GM23338 (cell line): ENCODE results near the gene SYNDIG1. TPM values are rescaled to one million over a fixed set of nuclear protein-coding genes. Genes with fewer than 3 reads are reported as not detected.

Experiments used
- ATAC-seq: fragments of 200-7000 bp; cut with Tn5 transposase; 3 replicates; pipeline ENCODE4 v1.9.1; 2020
- DNase-seq: peaks from one replicate; pipeline ENCODE4 v3.0.0-alpha.2; 2015; ENCODE audit warnings: low spot score
- H2AFZ ChIP-seq: fragments of 200-600 bp; sonication (generic); 2 replicates; pipeline ENCODE4 v1.8.0; 2016; ENCODE audit warnings: antibody characterized with exemption, mild to moderate bottlenecking, moderate library complexity
- H3F3A ChIP-seq: fragments of 200-600 bp; sonication (generic); replicated peaks from 2 replicates; pipeline ENCODE4 v1.8.0; 2017; ENCODE audit warnings: antibody characterized with exemption, mixed run types, low read depth
- H3K27ac ChIP-seq: fragments of 200-600 bp; sonication (generic); 2 replicates; pipeline ENCODE4 v1.6.1; 2016; ENCODE audit warnings: low read depth
- H3K27me3 ChIP-seq: fragments of 200-600 bp; sonication (generic); 2 replicates; pipeline ENCODE4 v1.8.0; 2016; ENCODE audit warnings: mild to moderate bottlenecking, mixed run types, moderate library complexity; ENCODE audit not compliant: insufficient read depth
- H3K36me3 ChIP-seq: fragments of 200-600 bp; sonication (generic); 2 replicates; pipeline ENCODE4 v1.8.0; 2016; ENCODE audit warnings: mild to moderate bottlenecking; ENCODE audit not compliant: insufficient read depth
- H3K4me1 ChIP-seq: fragments of 200-600 bp; sonication (generic); 2 replicates; pipeline ENCODE4 v1.8.0; 2016; ENCODE audit warnings: mild to moderate bottlenecking, moderate library complexity; ENCODE audit not compliant: insufficient read depth
- H3K4me2 ChIP-seq: fragments of 200-600 bp; sonication (generic); 2 replicates; pipeline ENCODE4 v1.7.1; 2017; ENCODE audit warnings: mixed run types
- H3K4me3 ChIP-seq: fragments of 200-600 bp; sonication (generic); 2 replicates; pipeline ENCODE4 v1.6.1; 2016; ENCODE audit warnings: mixed run types
- H3K79me2 ChIP-seq: fragments of 200-600 bp; sonication (generic); replicated peaks from 2 replicates; pipeline ENCODE4 v1.8.0; 2017; ENCODE audit warnings: mild to moderate bottlenecking; ENCODE audit not compliant: insufficient read depth
- H3K9me2 ChIP-seq: fragments of 200-600 bp; sonication (generic); 2 replicates; pipeline ENCODE4 v1.8.0; 2017; ENCODE audit not compliant: insufficient read depth
- H4K20me1 ChIP-seq: fragments of 200-600 bp; sonication (generic); replicated peaks from 2 replicates; pipeline ENCODE4 v1.8.0; 2017; ENCODE audit warnings: mild to moderate bottlenecking; ENCODE audit not compliant: insufficient read depth
- H3K27ac Mint-ChIP-seq: 2 replicates; pipeline ENCODE4 v1.8.0; 2020; ENCODE audit warnings: inconsistent platforms, mild to moderate bottlenecking, moderate library complexity, mixed read lengths
- H3K27me3 Mint-ChIP-seq: 3 replicates; pipeline ENCODE4 v1.8.0; 2022; ENCODE audit warnings: low read depth, mild to moderate bottlenecking, moderate library complexity, mixed read lengths, inconsistent platforms; ENCODE audit not compliant: insufficient read depth, poor library complexity
- H3K36me3 Mint-ChIP-seq: 3 replicates; pipeline ENCODE4 v1.8.0; 2021; ENCODE audit warnings: low read depth, mild to moderate bottlenecking, inconsistent platforms, moderate library complexity, mixed read lengths
- H3K4me1 Mint-ChIP-seq: 3 replicates; pipeline ENCODE4 v1.8.0; 2020; ENCODE audit warnings: mild to moderate bottlenecking, inconsistent platforms, mixed read lengths
- H3K4me3 Mint-ChIP-seq: 3 replicates; pipeline ENCODE4 v1.8.0; 2021; ENCODE audit warnings: moderate library complexity, mild to moderate bottlenecking, inconsistent platforms, mixed read lengths
- H3K9me3 Mint-ChIP-seq: 3 replicates; pipeline ENCODE4 v1.8.0; 2020; ENCODE audit warnings: moderate library complexity, mild to moderate bottlenecking, inconsistent platforms, mixed read lengths
- EZH2 ChIP-seq: fragments of 200-600 bp; sonication (generic); IDR thresholded peaks from one replicate; pipeline ENCODE4 v1.8.0; 2017; ENCODE audit warnings: antibody characterized with exemption, mild to moderate bottlenecking, low read depth; ENCODE audit not compliant: unreplicated experiment
- JUNB ChIP-seq: IDR thresholded peaks from one replicate; pipeline ENCODE4 v1.6.1; 2016; ENCODE audit warnings: antibody characterized with exemption; ENCODE audit not compliant: unreplicated experiment
- NANOG ChIP-seq: IDR thresholded peaks from 2 replicates; pipeline ENCODE4 v1.6.1; 2016; ENCODE audit warnings: antibody characterized with exemption, borderline replicate concordance
- POLR2AphosphoS5 ChIP-seq: IDR thresholded peaks from 2 replicates; pipeline ENCODE4 v1.6.1; 2016; ENCODE audit warnings: antibody characterized with exemption, low read depth
- polyA plus RNA-seq: library from polyadenylated mRNA; unstranded; fragments of >200 nt; fragmentation: Nextera tagmentation; extraction: Ambion mirVana; gene quantifications from 2 replicates; pipeline ENCODE4 v1.2.1, GENCODE V29; 2016
- total RNA-seq: library from RNA; depleted of rRNA; stranded (reverse); fragments of >200 nt; shearing (Covaris generic); gene quantifications from 2 replicates; pipeline ENCODE4 v1.2.3, GENCODE V29; 2014
- TF ChIP-seq, protein P1 (sequence below): fragments of 250-450 bp; sonication (Bioruptor Pico); IDR thresholded peaks from 2 replicates; pipeline ENCODE4 v1.5.0; 2020; ENCODE audit warnings: mild to moderate bottlenecking, moderate library complexity
- TF ChIP-seq, protein P2 (sequence below), 2 experiments: fragments of 200-600 bp in 1 of 2; sonication (generic) in 1 of 2; conservative IDR thresholded peaks; 2 replicates each; pipeline versions ENCODE4 v1.5.1 to v1.6.1; 2016 to 2017; ENCODE audit warnings: antibody characterized with exemption in 2 of 2, low read depth in 2 of 2, mild to moderate bottlenecking in 2 of 2, moderate library complexity in 1 of 2
- TF ChIP-seq, protein P3 (sequence below): IDR thresholded peaks from 2 replicates; pipeline ENCODE4 v1.6.1; 2016; ENCODE audit warnings: antibody characterized with exemption

The SYNDIG1 gene
- total and polyA plus RNA-seq, 2 experiments from 2014 or later = 2.8 to 4.8 TPM

DNA sequence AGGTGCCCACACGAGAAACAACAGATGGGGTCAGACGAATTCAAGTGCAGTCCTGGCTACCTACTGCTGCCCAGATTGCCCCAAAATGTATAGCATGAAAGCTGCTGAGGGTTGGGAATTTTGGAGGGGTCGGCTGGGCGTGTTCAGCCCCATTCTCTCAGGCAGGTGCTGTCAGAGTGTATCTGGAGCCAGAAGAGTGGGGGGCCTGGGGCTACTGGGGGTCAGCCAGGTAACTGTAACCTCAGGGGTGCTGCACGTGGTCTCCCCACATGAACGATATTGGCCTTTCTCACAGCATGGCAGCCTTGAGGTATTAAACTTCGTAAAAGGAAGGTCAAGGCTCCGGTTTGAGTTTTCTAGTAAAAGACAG lies 14.6 kb downstream of the SYNDIG1 start (continued):
- TF ChIP-seq, protein P1, sequence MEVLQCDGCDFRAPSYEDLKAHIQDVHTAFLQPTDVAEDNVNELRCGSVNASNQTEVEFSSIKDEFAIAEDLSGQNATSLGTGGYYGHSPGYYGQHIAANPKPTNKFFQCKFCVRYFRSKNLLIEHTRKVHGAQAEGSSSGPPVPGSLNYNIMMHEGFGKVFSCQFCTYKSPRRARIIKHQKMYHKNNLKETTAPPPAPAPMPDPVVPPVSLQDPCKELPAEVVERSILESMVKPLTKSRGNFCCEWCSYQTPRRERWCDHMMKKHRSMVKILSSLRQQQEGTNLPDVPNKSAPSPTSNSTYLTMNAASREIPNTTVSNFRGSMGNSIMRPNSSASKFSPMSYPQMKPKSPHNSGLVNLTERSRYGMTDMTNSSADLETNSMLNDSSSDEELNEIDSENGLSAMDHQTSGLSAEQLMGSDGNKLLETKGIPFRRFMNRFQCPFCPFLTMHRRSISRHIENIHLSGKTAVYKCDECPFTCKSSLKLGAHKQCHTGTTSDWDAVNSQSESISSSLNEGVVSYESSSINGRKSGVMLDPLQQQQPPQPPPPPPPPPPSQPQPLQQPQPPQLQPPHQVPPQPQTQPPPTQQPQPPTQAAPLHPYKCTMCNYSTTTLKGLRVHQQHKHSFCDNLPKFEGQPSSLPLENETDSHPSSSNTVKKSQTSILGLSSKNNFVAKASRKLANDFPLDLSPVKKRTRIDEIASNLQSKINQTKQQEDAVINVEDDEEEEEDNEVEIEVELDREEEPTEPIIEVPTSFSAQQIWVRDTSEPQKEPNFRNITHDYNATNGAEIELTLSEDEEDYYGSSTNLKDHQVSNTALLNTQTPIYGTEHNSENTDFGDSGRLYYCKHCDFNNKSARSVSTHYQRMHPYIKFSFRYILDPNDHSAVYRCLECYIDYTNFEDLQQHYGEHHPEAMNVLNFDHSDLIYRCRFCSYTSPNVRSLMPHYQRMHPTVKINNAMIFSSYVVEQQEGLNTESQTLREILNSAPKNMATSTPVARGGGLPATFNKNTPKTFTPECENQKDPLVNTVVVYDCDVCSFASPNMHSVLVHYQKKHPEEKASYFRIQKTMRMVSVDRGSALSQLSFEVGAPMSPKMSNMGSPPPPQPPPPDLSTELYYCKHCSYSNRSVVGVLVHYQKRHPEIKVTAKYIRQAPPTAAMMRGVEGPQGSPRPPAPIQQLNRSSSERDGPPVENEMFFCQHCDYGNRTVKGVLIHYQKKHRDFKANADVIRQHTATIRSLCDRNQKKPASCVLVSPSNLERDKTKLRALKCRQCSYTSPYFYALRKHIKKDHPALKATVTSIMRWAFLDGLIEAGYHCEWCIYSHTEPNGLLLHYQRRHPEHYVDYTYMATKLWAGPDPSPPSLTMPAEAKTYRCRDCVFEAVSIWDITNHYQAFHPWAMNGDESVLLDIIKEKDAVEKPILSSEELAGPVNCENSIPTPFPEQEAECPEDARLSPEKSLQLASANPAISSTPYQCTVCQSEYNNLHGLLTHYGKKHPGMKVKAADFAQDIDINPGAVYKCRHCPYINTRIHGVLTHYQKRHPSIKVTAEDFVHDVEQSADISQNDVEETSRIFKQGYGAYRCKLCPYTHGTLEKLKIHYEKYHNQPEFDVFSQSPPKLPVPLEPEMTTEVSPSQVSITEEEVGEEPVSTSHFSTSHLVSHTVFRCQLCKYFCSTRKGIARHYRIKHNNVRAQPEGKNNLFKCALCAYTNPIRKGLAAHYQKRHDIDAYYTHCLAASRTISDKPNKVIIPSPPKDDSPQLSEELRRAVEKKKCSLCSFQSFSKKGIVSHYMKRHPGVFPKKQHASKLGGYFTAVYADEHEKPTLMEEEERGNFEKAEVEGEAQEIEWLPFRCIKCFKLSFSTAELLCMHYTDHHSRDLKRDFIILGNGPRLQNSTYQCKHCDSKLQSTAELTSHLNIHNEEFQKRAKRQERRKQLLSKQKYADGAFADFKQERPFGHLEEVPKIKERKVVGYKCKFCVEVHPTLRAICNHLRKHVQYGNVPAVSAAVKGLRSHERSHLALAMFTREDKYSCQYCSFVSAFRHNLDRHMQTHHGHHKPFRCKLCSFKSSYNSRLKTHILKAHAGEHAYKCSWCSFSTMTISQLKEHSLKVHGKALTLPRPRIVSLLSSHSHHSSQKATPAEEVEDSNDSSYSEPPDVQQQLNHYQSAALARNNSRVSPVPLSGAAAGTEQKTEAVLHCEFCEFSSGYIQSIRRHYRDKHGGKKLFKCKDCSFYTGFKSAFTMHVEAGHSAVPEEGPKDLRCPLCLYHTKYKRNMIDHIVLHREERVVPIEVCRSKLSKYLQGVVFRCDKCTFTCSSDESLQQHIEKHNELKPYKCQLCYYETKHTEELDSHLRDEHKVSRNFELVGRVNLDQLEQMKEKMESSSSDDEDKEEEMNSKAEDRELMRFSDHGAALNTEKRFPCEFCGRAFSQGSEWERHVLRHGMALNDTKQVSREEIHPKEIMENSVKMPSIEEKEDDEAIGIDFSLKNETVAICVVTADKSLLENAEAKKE (CRISPR knock-in tag) = no peak

DNA sequence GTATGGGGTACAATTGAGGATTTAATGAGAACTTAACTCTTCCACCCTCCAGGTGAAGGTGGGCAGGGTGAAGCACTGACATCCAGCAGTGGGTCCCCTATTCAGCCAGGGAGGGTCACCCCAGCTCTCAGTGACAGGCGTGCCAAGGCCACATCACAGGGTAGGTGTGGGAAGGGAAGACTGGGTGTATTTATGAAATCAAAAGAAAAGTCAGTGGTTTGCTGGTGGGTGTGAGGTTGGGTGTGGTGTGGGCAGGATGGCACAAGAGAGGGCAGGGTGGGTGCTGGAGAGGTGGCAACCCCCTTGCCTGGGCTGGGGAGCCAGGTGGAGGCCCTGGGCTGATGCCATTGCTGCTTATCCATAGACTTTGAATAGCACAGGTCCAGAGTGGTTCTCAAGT lies 16.6 kb downstream of the SYNDIG1 start:
- Mint-ChIP-seq H3K27ac (no peak overlapping the region), H3K9me3 (no peaks in the 10 kb centered on the region), H3K4me1 (peaks cover 23% of the 10 kb centered on the region), H3K4me3 (no peak overlapping the region), H3K36me3 (peaks cover 8% of the 10 kb centered on the region; the same call in 1 of the 3 replicates), H3K27me3 (peaks cover 5% of the 10 kb centered on the region)
- DNase-seq (no peak), ATAC-seq (no peak)
- H3K9me2 ChIP-seq = no peaks in the 10 kb centered on the region
- H3K79me2 ChIP-seq = peaks cover 27% of the 10 kb centered on the region
- H3K4me1 ChIP-seq = no peaks in the 10 kb centered on the region
- H2AFZ ChIP-seq = no peak overlapping the region
- H3K36me3 ChIP-seq = no peaks in the 10 kb centered on the region
- no peak overlapping the region for H3K4me3 ChIP-seq
- H4K20me1 ChIP-seq = 0 out of 2 replicates have a peak, but pooled peaks cover 4% of the 10 kb centered on the region
- H3F3A ChIP-seq = no peaks in the 10 kb centered on the region
- no peak overlapping the region for H3K27ac ChIP-seq
- no peak overlapping the region for H3K4me2 ChIP-seq
- no peaks in the 10 kb centered on the region for H3K27me3 ChIP-seq
- TF ChIP-seq NANOG (no peak), EZH2 (no peak), JUNB (no peak), POLR2AphosphoS5 (no peak)
- TF ChIP-seq, protein P2, sequence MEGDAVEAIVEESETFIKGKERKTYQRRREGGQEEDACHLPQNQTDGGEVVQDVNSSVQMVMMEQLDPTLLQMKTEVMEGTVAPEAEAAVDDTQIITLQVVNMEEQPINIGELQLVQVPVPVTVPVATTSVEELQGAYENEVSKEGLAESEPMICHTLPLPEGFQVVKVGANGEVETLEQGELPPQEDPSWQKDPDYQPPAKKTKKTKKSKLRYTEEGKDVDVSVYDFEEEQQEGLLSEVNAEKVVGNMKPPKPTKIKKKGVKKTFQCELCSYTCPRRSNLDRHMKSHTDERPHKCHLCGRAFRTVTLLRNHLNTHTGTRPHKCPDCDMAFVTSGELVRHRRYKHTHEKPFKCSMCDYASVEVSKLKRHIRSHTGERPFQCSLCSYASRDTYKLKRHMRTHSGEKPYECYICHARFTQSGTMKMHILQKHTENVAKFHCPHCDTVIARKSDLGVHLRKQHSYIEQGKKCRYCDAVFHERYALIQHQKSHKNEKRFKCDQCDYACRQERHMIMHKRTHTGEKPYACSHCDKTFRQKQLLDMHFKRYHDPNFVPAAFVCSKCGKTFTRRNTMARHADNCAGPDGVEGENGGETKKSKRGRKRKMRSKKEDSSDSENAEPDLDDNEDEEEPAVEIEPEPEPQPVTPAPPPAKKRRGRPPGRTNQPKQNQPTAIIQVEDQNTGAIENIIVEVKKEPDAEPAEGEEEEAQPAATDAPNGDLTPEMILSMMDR (conservative IDR thresholded peaks at IDR 0.05; ENCODE audit: low read depth in 2 of 2) = no peak
- TF ChIP-seq, protein P3, sequence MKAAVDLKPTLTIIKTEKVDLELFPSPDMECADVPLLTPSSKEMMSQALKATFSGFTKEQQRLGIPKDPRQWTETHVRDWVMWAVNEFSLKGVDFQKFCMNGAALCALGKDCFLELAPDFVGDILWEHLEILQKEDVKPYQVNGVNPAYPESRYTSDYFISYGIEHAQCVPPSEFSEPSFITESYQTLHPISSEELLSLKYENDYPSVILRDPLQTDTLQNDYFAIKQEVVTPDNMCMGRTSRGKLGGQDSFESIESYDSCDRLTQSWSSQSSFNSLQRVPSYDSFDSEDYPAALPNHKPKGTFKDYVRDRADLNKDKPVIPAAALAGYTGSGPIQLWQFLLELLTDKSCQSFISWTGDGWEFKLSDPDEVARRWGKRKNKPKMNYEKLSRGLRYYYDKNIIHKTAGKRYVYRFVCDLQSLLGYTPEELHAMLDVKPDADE = no peak
- TF ChIP-seq, protein P1 (CRISPR knock-in tag) = no peak
